Fibroblast of gingiva (primary cell): Measurements from ENCODE around the gene MINAR2.

Source experiments
- DNase-seq: peaks from one replicate; pipeline ENCODE4 v3.0.0-alpha.2; 2011; ENCODE audit warnings: low read depth

Gene MINAR2

GRCh38 chr5:129771058-129771838 is 23.4 kb downstream of the MINAR2 start:
- DNase-seq = peak; percentile 51

GRCh38 chr5:129773376-129773775 is 25.5 kb downstream of the MINAR2 start:
- no peak for DNase-seq

- no peak for DNase-seq
These were observed 33.7 kb downstream of the MINAR2 start for GRCh38 chr5:129781594-129781993.

GRCh38 chr5:129803403-129803802 is 55.5 kb downstream of the MINAR2 start:
- no peak for DNase-seq

GRCh38 chr5:129804705-129805104 is 56.8 kb downstream of the MINAR2 start:
- DNase-seq = no peak

GRCh38 chr5:129807162-129807814 is 59.4 kb downstream of the MINAR2 start:
- DNase-seq = no peak
